ENCODE data around the gene AURKA.

AURKA gene

GRCh38 chr20:56358600-56359211 is 33.3 kb downstream of the AURKA start, which contains the start of gene FAM210B:
TSS of gene FAM210B (plus strand) at chr20:56358974. CDS start at chr20:56359006, 32 bp downstream.
- TF ChIP-seq POLR2AphosphoS5 (IDR thresholded peaks at IDR 0.05; ENCODE audit: low read depth, low read length) = no peak
- DNase-seq (ENCODE audit: insufficient read length, low spot score) = peak; percentile 98
- FAIRE-seq = peak; percentile 58

GRCh38 chr20:56358070-56358469 is 33.9 kb downstream of the AURKA start:
- FAIRE-seq = no peak
- TF ChIP-seq SPI1 (IDR thresholded peaks at IDR 0.05; ENCODE audit: low read depth, low read length) = no peak
- TF ChIP-seq POLR2A (IDR thresholded peaks at IDR 0.05; ENCODE audit: low read depth, low read length) = no peak
- TF ChIP-seq PAX5 (IDR thresholded peaks at IDR 0.05; ENCODE audit: insufficient read depth, low read length, severe bottlenecking) = no peak
- TF ChIP-seq TAF1 (IDR thresholded peaks at IDR 0.05; ENCODE audit: low read depth, low read length) = no peak
- TF ChIP-seq POLR2AphosphoS5 (IDR thresholded peaks at IDR 0.05; ENCODE audit: low read depth, low read length) = no peak
- no peak for TF ChIP-seq POU2F2 (IDR thresholded peaks at IDR 0.05; ENCODE audit: low read depth, low read length)
- no peak for DNase-seq (ENCODE audit: insufficient read length, low spot score)

- FAIRE-seq = no peak
- no peak for DNase-seq (ENCODE audit: insufficient read length, low spot score)
- no peak for TF ChIP-seq POLR2A (IDR thresholded peaks at IDR 0.05; ENCODE audit: low read depth, low read length)
- TF ChIP-seq POU2F2 (IDR thresholded peaks at IDR 0.05; ENCODE audit: low read depth, low read length) = no peak
- no peak for TF ChIP-seq TAF1 (IDR thresholded peaks at IDR 0.05; ENCODE audit: low read depth, low read length)
- no peak for TF ChIP-seq SPI1 (IDR thresholded peaks at IDR 0.05; ENCODE audit: low read depth, low read length)
- TF ChIP-seq POLR2AphosphoS5 (IDR thresholded peaks at IDR 0.05; ENCODE audit: low read depth, low read length) = no peak
- no peak for TF ChIP-seq PAX5 (IDR thresholded peaks at IDR 0.05; ENCODE audit: insufficient read depth, low read length, severe bottlenecking)
Observed at GRCh38 chr20:56353356-56353755, 38.7 kb downstream of the AURKA start.

- FAIRE-seq = no peak
Observed at GRCh38 chr20:56352345-56353055, 39.5 kb downstream of the AURKA start.

GRCh38 chr20:56350842-56351241 is 41.2 kb downstream of the AURKA start:
- DNase-seq (ENCODE audit: insufficient read length, low spot score) (no peak), FAIRE-seq (no peak)
- TF ChIP-seq POLR2A (IDR thresholded peaks at IDR 0.05; ENCODE audit: low read depth, low read length) (no peak), TAF1 (IDR thresholded peaks at IDR 0.05; ENCODE audit: low read depth, low read length) (no peak), POU2F2 (IDR thresholded peaks at IDR 0.05; ENCODE audit: low read depth, low read length) (no peak), PAX5 (IDR thresholded peaks at IDR 0.05; ENCODE audit: insufficient read depth, low read length, severe bottlenecking) (no peak), POLR2AphosphoS5 (IDR thresholded peaks at IDR 0.05; ENCODE audit: low read depth, low read length) (no peak), SPI1 (IDR thresholded peaks at IDR 0.05; ENCODE audit: low read depth, low read length) (no peak)

More at GRCh38 chr20:56352345-56353055, 39.5 kb downstream of the AURKA start:
- DNase-seq (ENCODE audit: insufficient read length, low spot score) = no peak
- no peak for TF ChIP-seq POLR2AphosphoS5 (IDR thresholded peaks at IDR 0.05; ENCODE audit: low read depth, low read length)
- TF ChIP-seq PAX5 (IDR thresholded peaks at IDR 0.05; ENCODE audit: insufficient read depth, low read length, severe bottlenecking) = no peak
- TF ChIP-seq POLR2A (IDR thresholded peaks at IDR 0.05; ENCODE audit: low read depth, low read length) = no peak
- TF ChIP-seq SPI1 (IDR thresholded peaks at IDR 0.05; ENCODE audit: low read depth, low read length) = no peak
- TF ChIP-seq TAF1 (IDR thresholded peaks at IDR 0.05; ENCODE audit: low read depth, low read length) = no peak
- no peak for TF ChIP-seq POU2F2 (IDR thresholded peaks at IDR 0.05; ENCODE audit: low read depth, low read length)

DNA sequence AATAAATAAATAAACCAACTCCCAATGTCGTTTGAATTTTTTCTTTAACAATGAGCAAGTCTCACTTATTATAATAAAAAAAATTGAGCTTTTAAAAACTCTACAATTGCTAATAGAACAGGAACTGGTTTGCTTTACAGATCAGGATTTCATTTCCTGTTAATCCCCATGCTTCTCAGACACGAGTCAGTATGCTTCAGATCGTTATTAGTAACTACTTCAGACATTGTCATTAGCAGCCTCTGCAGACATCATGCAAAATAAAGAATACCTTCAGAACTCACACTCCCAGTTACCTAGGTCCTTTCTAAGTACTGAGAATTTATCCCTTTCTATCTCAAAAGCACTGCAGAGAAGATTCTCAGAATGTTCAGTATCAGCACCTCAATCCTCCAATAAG is 43.3 kb downstream of the AURKA start:
- FAIRE-seq (no peak), DNase-seq (ENCODE audit: insufficient read length, low spot score) (no peak)
- no peak for TF ChIP-seq POLR2AphosphoS5 (IDR thresholded peaks at IDR 0.05; ENCODE audit: low read depth, low read length)
- TF ChIP-seq POLR2A (IDR thresholded peaks at IDR 0.05; ENCODE audit: low read depth, low read length) = no peak
- no peak for TF ChIP-seq PAX5 (IDR thresholded peaks at IDR 0.05; ENCODE audit: insufficient read depth, low read length, severe bottlenecking)
- no peak for TF ChIP-seq SPI1 (IDR thresholded peaks at IDR 0.05; ENCODE audit: low read depth, low read length)
- TF ChIP-seq TAF1 (IDR thresholded peaks at IDR 0.05; ENCODE audit: low read depth, low read length) = no peak
- TF ChIP-seq POU2F2 (IDR thresholded peaks at IDR 0.05; ENCODE audit: low read depth, low read length) = no peak

GRCh38 chr20:56348305-56348693 is 43.7 kb downstream of the AURKA start:
- TF ChIP-seq POU2F2 (IDR thresholded peaks at IDR 0.05; ENCODE audit: low read depth, low read length) = no peak
- TF ChIP-seq POLR2AphosphoS5 (IDR thresholded peaks at IDR 0.05; ENCODE audit: low read depth, low read length) = no peak
- TF ChIP-seq TAF1 (IDR thresholded peaks at IDR 0.05; ENCODE audit: low read depth, low read length) = no peak
- no peak for TF ChIP-seq POLR2A (IDR thresholded peaks at IDR 0.05; ENCODE audit: low read depth, low read length)
- TF ChIP-seq PAX5 (IDR thresholded peaks at IDR 0.05; ENCODE audit: insufficient read depth, low read length, severe bottlenecking) = no peak
- TF ChIP-seq SPI1 (IDR thresholded peaks at IDR 0.05; ENCODE audit: low read depth, low read length) = no peak
- FAIRE-seq (no peak), DNase-seq (ENCODE audit: insufficient read length, low spot score) (no peak)

- TF ChIP-seq SPI1 (IDR thresholded peaks at IDR 0.05; ENCODE audit: low read depth, low read length) (no peak), PAX5 (IDR thresholded peaks at IDR 0.05; ENCODE audit: insufficient read depth, low read length, severe bottlenecking) (no peak), POLR2AphosphoS5 (IDR thresholded peaks at IDR 0.05; ENCODE audit: low read depth, low read length) (no peak), TAF1 (IDR thresholded peaks at IDR 0.05; ENCODE audit: low read depth, low read length) (no peak), POU2F2 (IDR thresholded peaks at IDR 0.05; ENCODE audit: low read depth, low read length) (no peak), POLR2A (IDR thresholded peaks at IDR 0.05; ENCODE audit: low read depth, low read length) (no peak)
- DNase-seq (ENCODE audit: insufficient read length, low spot score) = no peak
- no peak for FAIRE-seq
Observed at GRCh38 chr20:56347628-56348304, 44.2 kb downstream of the AURKA start.

GRCh38 chr20:56345911-56346310 is 46.1 kb downstream of the AURKA start:
- FAIRE-seq (no peak), DNase-seq (ENCODE audit: insufficient read length, low spot score) (no peak)
- no peak for TF ChIP-seq TAF1 (IDR thresholded peaks at IDR 0.05; ENCODE audit: low read depth, low read length)
- TF ChIP-seq SPI1 (IDR thresholded peaks at IDR 0.05; ENCODE audit: low read depth, low read length) = no peak
- TF ChIP-seq POLR2A (IDR thresholded peaks at IDR 0.05; ENCODE audit: low read depth, low read length) = no peak
- TF ChIP-seq POU2F2 (IDR thresholded peaks at IDR 0.05; ENCODE audit: low read depth, low read length) = no peak
- no peak for TF ChIP-seq PAX5 (IDR thresholded peaks at IDR 0.05; ENCODE audit: insufficient read depth, low read length, severe bottlenecking)
- no peak for TF ChIP-seq POLR2AphosphoS5 (IDR thresholded peaks at IDR 0.05; ENCODE audit: low read depth, low read length)

Data from GM12891 (cell line).